Transverse colon (tissue), 4 donors: ENCODE measurements around the gene IL1F10. TPM values are rescaled to one million over a fixed set of nuclear protein-coding genes. Genes with fewer than 3 reads are reported as not detected.

ENCODE experiments used
- DNase-seq: peaks from one replicate; pipeline ENCODE4 v3.0.0-alpha.2; 2019
- H3K27ac ChIP-seq, 4 donors: fragments of 200-600 bp; sonication (generic); 2 replicates each; pipeline ENCODE4 v1.5.1; 2016 to 2018; ENCODE audit warnings: inconsistent platforms in 4 of 4
- H3K27me3 ChIP-seq: fragments of 200-600 bp; sonication (generic); 2 replicates; pipeline ENCODE4 v1.5.1; 2017; ENCODE audit warnings: inconsistent platforms
- H3K36me3 ChIP-seq, 4 donors: fragments of 200-600 bp; sonication (generic); 2 replicates each; pipeline ENCODE4 v1.5.1; 2017 to 2019; ENCODE audit warnings: inconsistent platforms in 4 of 4
- H3K4me1 ChIP-seq, 4 donors: fragments of 200-600 bp; sonication (generic); 2 replicates each; pipeline ENCODE4 v1.5.1; 2017 to 2020; ENCODE audit warnings: inconsistent platforms in 4 of 4
- H3K4me3 ChIP-seq, 4 donors: fragments of 200-600 bp; sonication (generic); 1 replicate in 1 of 4; 2 replicates in 3 of 4; pipeline versions ENCODE4 v1.5.1 to v1.6.1; 2017 to 2019; ENCODE audit warnings: inconsistent platforms in 4 of 4
- H3K9me3 ChIP-seq, 2 donors: fragments of 200-600 bp; sonication (generic); 2 replicates each; pipeline ENCODE4 v1.5.1; 2017 to 2019; ENCODE audit warnings: inconsistent platforms in 2 of 2
- EP300 ChIP-seq: sonication (generic); formaldehyde crosslinking; IDR thresholded peaks from one replicate; pipeline ENCODE4 v1.6.1; 2017; ENCODE audit warnings: antibody characterized with exemption, low read depth
- POLR2A ChIP-seq: fragments of 450-650 bp; IDR thresholded peaks from one replicate; pipeline ENCODE4 v1.6.1; 2016; ENCODE audit warnings: antibody characterized with exemption, mild to moderate bottlenecking, moderate library complexity
- POLR2AphosphoS5 ChIP-seq, 3 donors: sonication (generic); formaldehyde crosslinking; IDR thresholded peaks; one replicate each; pipeline ENCODE4 v1.6.1; 2016; ENCODE audit warnings: antibody characterized with exemption in 3 of 3
- WGBS, 2 donors: methylation state at CpG; one replicate each; pipeline ENCODE4 v1.1.5; 2018; ENCODE audit warnings: low coverage in 1 of 2; 5-methylcytosine and 5-hydroxymethylcytosine counted together
- in situ Hi-C, 4 donors: fragments of 200-750 bp; cut with MboI; loops; one replicate each; pipeline versions ENCODE4 v1.15.0 to v1.15.1; 2017; ENCODE audit warnings: low sequenced_read_pairs in 3 of 4, low pct_ligation_motif_present in 1 of 4, low pct_unique_long_range_greater_than_20kb in 1 of 4
- intact Hi-C: fragments of 100-400 bp; cut with DNase I; formaldehyde crosslinking; loops from one replicate; pipeline ENCODE4 v1.15.1; 2023; ENCODE audit warnings: low total_unique reads
- total RNA-seq, 4 donors: library from RNA; depleted of rRNA; stranded (reverse); fragments of >200 nt; gene quantifications; one replicate each; pipeline ENCODE4 v1.1.0, GENCODE V29; 2016
- TF ChIP-seq, protein P1 (sequence below), 5 experiments: fragments of 200-600 bp in 3 of 5; fragments of 450-650 bp in 2 of 5; sonication (generic) in 3 of 5; IDR thresholded peaks; 1 replicate in 2 of 5; 2 replicates in 3 of 5; pipeline ENCODE4 v1.5.1; 2016 to 2017; ENCODE audit warnings: antibody characterized with exemption in 5 of 5, inconsistent platforms in 3 of 5, mild to moderate bottlenecking in 2 of 5, moderate library complexity in 1 of 5

Gene IL1F10
- total RNA-seq, 4 donors from 2014 or later, result not detected

DNA sequence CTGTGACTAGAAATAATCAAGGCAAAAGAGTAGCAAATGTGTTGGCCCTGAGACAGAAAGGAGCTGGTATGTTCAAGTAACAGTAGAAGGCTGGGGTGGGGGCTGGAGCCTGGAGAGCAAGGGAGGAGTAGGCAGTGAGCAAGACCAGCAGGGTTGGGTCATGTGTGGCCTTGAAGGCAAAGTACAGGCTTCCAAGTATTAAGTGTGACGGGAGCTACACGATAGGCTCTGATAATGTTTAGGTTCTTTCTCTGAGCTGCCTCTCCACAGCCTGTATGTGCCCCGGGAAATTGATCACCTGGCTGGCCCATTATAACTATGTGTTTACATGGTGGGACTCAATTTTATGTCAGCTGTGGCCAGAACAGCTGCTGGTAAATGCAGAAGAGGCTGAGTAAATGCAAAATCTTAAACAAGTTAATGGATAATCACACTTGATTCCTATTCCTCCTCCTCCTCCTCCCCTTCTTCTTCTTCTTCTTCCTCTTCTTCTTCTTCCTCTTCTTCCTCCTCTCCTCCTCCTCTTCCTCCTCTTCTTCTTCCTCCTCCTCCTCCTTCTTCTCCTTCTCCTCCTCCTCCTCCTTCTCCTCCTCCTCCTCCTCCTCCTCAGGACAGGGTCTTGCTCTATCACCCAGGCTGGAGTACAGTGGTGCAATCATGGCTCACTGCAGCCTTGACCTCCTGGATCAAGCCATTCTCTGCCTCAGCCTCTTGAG, 9.3 kb downstream of the IL1F10 start:
- Histone ChIP-seq H3K27me3 (no peaks in the 10 kb centered on the region), H3K27ac (no peak overlapping the region), H3K36me3 (no peaks in the 10 kb centered on the region), H3K9me3 (no peaks in the 10 kb centered on the region), H3K4me1 (peaks cover 0 to 4% (median 0%) of the 10 kb centered on the region in 4 donors), H3K4me3 (no peak overlapping the region)
- in situ Hi-C loops (no loop called here), intact Hi-C loops (no loop called here)
- 72% methylated on average over 3 of the region's 3 CpGs; no CpG with 5 or more reads in 1 of the 2 donors for WGBS, 2 donors
- no peak for TF ChIP-seq EP300
- TF ChIP-seq POLR2A, result no peak
- TF ChIP-seq, protein P1, sequence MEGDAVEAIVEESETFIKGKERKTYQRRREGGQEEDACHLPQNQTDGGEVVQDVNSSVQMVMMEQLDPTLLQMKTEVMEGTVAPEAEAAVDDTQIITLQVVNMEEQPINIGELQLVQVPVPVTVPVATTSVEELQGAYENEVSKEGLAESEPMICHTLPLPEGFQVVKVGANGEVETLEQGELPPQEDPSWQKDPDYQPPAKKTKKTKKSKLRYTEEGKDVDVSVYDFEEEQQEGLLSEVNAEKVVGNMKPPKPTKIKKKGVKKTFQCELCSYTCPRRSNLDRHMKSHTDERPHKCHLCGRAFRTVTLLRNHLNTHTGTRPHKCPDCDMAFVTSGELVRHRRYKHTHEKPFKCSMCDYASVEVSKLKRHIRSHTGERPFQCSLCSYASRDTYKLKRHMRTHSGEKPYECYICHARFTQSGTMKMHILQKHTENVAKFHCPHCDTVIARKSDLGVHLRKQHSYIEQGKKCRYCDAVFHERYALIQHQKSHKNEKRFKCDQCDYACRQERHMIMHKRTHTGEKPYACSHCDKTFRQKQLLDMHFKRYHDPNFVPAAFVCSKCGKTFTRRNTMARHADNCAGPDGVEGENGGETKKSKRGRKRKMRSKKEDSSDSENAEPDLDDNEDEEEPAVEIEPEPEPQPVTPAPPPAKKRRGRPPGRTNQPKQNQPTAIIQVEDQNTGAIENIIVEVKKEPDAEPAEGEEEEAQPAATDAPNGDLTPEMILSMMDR (IDR thresholded peaks at IDR 0.05), result no peak
- no peak for TF ChIP-seq POLR2AphosphoS5 (IDR thresholded peaks at IDR 0.05)
- DNase-seq, result no peak

GRCh38 chr2:113077921-113078320, 10.2 kb downstream of the IL1F10 start:
- Histone ChIP-seq H3K4me1 (peaks cover 0 to 4% (median 0%) of the 10 kb centered on the region in 4 donors), H3K4me3 (no peak overlapping the region), H3K27me3 (no peaks in the 10 kb centered on the region), H3K36me3 (no peaks in the 10 kb centered on the region), H3K9me3 (no peaks in the 10 kb centered on the region), H3K27ac (no peak overlapping the region)
- in situ Hi-C loops (no loop called here), intact Hi-C loops (no loop called here)
- WGBS, 2 donors, result 32 to 60% methylated on average over 1 of the region's 1 CpG
- TF ChIP-seq EP300 (no peak), POLR2A (no peak), POLR2AphosphoS5 (IDR thresholded peaks at IDR 0.05) (no peak)
- TF ChIP-seq, protein P1 (IDR thresholded peaks at IDR 0.05), result no peak
- no peak for DNase-seq

DNA sequence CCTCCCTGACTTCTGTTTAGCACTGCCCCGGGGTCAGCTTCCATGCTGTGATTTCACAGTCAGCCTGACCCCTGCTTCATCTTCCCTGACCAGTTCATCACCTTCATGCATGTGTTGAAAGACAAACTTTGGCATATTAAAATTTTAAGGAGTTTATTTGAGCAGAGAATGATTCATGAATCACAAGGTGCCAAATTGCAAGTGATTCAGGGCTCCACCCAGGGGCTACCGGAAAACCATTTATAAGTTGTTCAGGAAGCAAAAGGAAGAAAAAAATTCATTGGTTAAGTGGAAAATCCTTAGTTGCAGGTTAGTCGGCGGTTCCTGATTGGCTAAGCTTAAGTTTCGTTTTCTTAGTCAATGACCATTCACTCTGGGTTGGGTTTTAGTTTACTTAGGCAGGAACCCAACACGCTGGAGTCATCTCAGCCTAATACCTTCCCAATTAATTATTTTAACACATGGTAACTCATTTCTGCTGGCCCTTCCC, 10.6 kb downstream of the IL1F10 start:
- peaks cover 0 to 4% (median 0%) of the 10 kb centered on the region in 4 donors for H3K4me1 ChIP-seq
- intact Hi-C loops, result no loop called here
- WGBS, 2 donors, result 68 to 74% methylated on average over 6 of the region's 6 CpGs
- no peaks in the 10 kb centered on the region for H3K36me3 ChIP-seq
- no peak for DNase-seq
- H3K4me3 ChIP-seq, result no peak overlapping the region
- no peak overlapping the region for H3K27ac ChIP-seq
- TF ChIP-seq POLR2AphosphoS5 (IDR thresholded peaks at IDR 0.05) (no peak), POLR2A (no peak), EP300 (no peak)
- TF ChIP-seq, protein P1 (IDR thresholded peaks at IDR 0.05), result no peak
- no peaks in the 10 kb centered on the region for H3K27me3 ChIP-seq
- no peaks in the 10 kb centered on the region for H3K9me3 ChIP-seq
- in situ Hi-C loops, result no loop called here

DNA sequence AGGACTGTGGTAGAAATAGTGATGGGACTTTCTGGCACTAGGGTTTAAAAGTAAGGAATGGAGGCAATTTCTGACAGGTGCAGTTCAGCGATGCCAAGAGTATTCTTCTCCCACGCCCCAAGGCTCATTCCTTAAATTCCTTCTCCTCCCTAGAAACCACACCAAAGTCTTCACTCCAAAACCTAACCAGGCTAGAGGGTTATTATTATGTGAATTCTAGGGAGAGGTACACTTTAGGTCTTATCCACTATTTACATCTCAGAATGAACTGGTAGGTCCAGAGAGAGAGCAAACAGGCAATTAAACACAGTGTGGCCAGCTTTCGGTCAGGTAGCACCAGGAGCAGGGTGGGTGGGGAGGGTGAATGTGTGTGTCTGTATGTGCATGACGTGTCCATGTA, 11.4 kb downstream of the IL1F10 start:
- no peak for DNase-seq
- Histone ChIP-seq H3K4me3 (no peak overlapping the region), H3K36me3 (no peaks in the 10 kb centered on the region), H3K27me3 (no peaks in the 10 kb centered on the region), H3K27ac (no peak overlapping the region), H3K4me1 (peaks cover 0 to 4% (median 0%) of the 10 kb centered on the region in 4 donors), H3K9me3 (no peaks in the 10 kb centered on the region)
- intact Hi-C loops (no loop called here), in situ Hi-C loops (no loop called here)
- 60 to 79% methylated on average over 1 to 4 of the region's 4 CpGs for WGBS, 2 donors
- TF ChIP-seq POLR2A (no peak), POLR2AphosphoS5 (IDR thresholded peaks at IDR 0.05) (no peak), EP300 (no peak)
- TF ChIP-seq, protein P1 (IDR thresholded peaks at IDR 0.05), result no peak
